GM08714 (cell line): Measurements from ENCODE around the gene DKKL1.

ENCODE experiments used
- H3K4me3 ChIP-seq: fragments of 200-500 bp; sonication (Bioruptor generic); 2 replicates; pipeline ENCODE4 v1.5.1; 2014; ENCODE audit warnings: mild to moderate bottlenecking, low read length, inconsistent platforms
- ZNF274 ChIP-seq: IDR thresholded peaks from 2 replicates; pipeline ENCODE4 v1.6.1; 2012; ENCODE audit warnings: mild to moderate bottlenecking, low read depth, low read length

Gene DKKL1

DNA sequence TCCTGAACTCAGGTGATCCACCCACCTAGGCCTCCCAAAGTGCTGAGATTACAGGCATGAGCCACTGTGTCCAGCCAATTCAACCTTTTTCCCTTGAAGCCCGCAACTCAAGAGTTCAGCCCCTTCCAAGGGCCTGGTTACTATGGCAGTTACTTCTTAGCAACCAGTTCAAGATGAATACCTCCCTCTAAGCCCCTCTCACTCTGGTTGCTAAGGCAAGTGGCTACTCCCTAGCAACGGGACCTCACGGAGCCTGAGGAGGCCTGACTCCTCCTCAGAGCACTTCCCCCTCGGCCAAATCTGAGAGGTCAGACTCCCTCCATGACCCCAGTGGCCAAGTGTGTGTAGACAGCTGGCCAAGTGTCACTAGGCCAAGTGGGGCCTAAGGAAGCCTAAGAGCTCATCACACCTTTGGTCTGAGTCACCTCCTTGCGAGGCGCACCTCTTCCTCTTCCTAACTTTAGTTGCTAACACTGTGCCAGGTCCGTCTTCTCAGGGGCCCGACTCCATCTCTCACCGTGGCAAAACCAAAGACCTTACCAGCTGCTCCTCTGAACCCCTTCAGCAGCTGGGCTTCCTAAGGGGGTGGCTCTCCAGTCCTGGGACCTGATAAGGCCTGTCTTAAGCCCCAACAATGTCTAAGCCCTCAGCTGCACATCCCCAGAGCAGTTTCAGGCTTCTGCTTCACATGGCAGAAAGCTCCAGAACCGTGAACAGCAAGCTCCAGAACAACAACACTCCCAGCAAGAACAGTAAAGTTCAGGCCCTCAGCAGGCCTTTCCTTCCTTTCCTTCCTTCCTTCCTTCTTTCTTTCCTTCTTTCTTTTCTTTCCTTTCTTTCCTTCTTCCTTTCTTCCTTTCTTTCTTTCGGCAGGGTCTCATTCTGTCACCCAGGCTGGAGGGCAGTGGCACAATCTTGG, 18.9 kb upstream of the DKKL1 start:
- H3K4me3 ChIP-seq: no peak overlapping the region
- TF ChIP-seq ZNF274: no peak

DNA sequence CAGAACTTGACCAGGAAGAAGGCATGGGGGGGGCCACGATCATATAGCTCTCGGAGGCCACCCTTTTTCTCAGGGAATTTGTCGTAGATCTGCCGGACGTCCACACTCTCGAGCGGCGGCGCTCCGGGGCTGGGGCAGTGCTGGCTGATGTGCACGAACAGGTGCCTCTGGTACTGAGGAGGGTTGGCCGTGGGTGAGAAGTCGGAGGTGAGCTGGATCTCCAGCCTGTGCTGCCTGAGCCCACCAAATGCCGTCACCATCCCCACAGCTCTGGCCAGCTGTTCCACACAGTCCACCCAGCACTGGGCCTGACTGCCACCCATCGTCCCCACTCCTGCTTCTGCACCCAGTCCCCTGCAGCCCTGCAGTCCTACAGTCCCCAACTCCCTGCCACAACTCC, 16.5 kb upstream of the DKKL1 start:
- no peak overlapping the region for H3K4me3 ChIP-seq
- TF ChIP-seq ZNF274: no peak

DNA sequence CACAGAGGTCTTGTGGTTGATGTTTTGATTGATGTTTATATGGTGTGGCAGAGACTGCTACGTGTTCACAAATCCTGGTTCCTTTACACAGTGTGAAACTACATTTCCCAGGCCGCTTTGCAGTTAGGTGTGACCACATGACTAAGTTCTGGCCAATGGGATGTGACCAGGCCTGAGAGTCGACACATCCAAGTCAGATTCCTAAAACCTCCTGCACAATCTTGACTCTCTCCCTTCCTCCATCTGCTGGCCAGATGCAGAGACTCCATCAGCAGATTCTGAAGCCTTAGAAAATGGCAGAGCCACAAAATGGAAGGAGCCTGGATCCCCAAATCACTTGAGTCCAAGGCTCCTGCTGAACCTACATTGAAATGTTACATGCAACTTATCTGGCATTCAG, 15.8 kb upstream of the DKKL1 start:
- TF ChIP-seq ZNF274: no peak

DNA sequence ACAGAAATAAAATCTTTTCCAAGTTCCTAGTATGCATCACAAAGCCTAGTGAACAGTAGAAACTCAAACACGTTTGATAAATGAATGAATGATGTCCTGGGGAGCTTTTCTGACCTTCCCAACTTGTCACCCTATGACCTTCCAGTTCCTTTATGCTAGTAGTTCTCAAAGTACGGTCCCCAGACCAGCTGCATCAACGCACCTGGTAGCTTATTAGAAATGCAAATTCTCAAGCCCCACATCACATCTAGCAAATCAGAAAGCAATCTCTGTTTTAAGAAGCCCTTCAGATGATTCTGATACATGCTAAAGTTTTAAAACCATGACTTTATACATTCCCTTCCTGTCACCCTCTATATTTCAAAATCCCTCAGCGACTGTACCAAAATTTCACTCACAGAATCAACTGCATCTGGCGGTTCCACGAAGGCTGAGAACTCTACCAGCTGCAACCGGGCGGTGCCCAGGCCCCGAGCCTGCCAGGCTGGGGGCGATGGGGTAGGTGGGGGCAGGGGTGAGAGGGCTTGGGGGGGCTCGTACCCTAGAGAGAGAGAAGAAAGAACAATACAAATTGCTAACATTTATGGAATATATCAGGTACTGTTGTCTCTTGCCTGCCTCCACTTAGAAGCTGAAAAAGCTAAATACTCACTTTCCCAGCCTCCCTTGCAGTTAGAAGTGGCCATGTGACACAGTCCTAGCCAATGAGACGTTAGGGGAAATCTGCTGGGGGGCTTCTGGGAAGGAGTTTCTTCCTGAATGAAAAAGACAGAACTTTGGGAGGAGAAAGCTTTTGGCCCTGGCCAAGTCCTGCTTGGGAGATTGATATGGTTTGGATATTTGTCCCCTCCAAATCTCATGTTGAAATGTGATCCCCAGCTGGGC, 15.1 kb upstream of the DKKL1 start:
- no peak for TF ChIP-seq ZNF274
- H3K4me3 ChIP-seq: no peak overlapping the region

More for the DNA sequence above, 15.8 kb upstream of the DKKL1 start:
- no peak overlapping the region for H3K4me3 ChIP-seq

DNA sequence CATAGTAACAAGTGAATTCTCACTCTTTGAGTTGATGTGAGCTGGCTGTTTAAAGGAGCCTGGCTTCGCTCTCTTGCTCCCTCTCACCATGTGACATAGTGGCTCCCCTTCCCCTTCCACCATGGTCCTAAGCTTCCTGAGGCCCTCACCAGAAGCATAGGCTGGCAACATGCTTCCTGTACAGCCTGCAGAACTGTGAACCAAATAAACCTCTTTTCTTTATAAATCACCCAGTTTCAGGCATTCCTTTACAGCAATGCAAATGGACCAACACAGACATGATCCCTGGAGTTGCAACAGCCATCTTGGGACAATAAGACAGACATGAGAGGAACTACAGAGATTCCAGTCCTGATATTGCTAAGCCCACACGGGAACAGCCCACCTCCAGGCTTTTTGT, 14.1 kb upstream of the DKKL1 start:
- H3K4me3 ChIP-seq: no peak overlapping the region

DNA sequence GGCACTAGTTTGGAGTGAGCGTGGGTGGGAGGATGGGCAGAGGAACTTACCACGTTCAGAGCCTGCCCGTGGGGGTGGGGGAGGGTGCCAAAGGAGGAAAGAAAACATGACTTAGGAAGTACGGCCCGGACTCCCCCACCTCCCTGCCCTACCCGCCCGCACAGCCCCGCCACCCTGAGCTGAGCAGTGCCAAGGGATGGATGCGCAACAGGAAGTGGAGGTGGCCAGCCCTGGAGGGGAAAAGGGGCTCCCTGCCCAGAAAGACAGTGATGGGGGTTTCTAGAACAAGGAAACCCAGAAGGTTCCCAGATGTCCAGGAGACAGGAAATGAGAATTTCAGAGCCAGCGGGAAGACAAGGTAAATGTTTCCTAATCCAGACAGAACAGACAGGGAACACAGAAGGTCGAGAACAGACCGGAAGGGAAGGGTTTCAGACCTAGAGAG, 7.7 kb upstream of the DKKL1 start:
- H3K4me3 ChIP-seq: no peak overlapping the region
- TF ChIP-seq ZNF274: no peak

More for the DNA sequence above, 14.1 kb upstream of the DKKL1 start:
- TF ChIP-seq ZNF274: no peak

DNA sequence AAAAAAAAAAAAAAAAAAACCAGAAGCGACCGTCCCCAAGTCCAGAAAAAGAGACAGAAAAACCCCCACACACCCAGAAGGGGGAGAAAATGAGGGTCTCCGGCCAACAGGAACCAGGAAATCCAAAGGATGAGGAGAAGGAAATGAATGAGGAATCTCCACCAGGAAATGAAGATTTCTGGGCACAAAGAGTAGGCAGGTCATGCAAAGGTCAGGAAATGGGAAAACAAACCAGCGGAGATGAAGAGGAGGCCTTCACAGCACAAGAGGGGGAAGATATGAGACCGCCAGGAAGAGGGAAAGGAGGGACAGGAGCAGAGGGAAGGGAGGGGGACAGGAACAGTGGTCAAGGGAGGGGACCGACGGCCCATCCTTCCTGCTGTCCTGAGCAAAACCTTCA, 7.3 kb upstream of the DKKL1 start:
- no peak for TF ChIP-seq ZNF274
- H3K4me3 ChIP-seq: no peak overlapping the region

DNA sequence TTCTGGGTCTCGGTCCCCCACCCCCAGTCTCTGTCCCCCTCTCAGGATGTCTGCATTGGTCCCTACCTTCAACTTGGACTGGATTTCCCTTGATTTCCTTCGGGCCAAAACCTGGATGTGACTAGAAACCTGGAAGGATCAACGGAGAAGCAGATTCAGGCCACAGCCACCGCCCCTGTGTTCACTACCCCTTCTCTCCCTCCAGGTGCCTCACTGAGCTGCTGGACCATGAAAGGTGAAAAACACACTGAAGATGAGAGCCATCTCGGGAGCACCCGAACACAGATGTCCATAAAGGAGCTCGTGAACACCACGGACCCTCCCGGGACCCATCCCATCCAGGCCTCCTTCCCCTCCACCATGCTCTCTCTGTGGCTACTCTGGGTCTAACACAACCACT, 6.5 kb upstream of the DKKL1 start:
- TF ChIP-seq ZNF274: no peak
- H3K4me3 ChIP-seq: no peak overlapping the region

DNA sequence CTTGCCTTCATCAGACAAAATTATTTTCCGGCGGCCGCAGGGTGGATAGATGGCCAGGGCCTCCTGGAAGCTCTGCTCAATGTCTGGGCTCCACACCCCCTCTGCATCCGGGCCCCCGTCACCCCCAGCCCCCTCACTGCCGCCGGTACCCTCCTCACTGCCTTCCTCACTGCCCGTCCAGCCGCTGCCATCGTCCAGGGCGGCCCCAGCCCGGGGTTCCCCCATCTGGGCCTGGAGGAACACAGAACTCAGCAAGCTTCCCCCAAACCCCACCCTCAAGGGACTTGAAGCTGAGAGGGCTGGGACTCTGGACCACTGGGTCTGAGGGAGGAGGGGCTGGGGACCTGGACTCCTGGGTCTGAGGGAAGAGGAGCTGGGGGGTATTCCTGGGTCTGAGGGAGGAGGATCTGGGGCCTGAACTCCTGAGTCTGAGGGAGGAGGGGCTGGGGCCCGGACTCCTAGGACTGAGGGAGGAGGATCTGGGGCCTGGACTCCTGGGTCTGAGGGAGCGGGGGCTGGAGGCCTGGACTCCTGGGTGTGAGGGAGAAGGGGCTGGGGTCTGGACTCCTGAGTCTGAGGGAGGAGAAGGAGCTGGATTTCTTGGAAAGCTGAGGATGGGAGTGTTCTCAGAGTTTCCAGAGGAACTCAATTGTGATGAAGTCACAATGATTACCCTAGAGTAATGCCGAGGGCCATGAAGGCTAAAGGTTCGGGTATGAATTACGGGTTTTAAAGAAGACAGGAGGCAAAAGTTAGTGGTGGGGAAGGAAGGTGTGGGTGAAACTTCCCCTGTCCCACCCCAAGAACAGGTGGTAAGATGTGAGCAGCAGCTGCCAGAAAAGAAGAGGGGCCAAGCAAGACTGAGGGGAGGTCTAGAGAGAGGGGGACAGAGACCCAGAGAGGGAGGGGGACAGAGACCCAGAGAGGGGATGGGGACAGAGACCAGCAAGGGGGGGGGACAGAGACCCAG, 3.5 kb upstream of the DKKL1 start:
- no peak for TF ChIP-seq ZNF274
- H3K4me3 ChIP-seq: no peak overlapping the region

DNA sequence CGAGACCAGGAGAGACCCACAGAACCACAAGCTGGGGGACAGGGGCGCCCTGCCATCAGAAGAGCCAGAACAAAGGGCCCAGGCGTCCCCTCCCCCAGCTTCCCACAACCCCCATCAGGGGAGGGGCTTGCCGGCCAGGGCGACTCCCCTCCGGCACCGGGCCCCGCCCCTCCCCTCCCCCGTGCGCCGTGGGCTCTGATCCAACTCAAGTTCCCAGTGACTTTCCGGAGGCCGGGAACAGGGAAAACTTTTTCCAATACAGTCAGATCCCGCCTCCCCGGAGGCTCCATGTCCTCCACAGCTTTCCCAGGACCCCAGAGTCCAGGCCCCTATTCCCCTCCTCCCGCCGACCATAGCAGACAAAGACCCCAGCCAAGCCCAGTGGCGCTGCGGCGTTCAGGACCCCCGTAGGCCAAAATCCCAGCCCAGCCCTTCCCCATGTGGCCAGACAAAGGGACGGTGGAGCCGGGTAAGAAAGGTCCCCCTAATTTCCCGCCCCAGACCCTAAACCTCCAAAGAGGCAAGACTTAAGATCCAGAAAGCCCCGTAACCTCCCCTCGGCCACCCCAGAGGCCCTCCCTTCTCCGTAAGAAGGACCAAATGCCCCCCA, 2.1 kb upstream of the DKKL1 start:
- peak overlapping the region; percentile 11; the same call in 1 of the 2 replicates for H3K4me3 ChIP-seq
- no peak for TF ChIP-seq ZNF274

DNA sequence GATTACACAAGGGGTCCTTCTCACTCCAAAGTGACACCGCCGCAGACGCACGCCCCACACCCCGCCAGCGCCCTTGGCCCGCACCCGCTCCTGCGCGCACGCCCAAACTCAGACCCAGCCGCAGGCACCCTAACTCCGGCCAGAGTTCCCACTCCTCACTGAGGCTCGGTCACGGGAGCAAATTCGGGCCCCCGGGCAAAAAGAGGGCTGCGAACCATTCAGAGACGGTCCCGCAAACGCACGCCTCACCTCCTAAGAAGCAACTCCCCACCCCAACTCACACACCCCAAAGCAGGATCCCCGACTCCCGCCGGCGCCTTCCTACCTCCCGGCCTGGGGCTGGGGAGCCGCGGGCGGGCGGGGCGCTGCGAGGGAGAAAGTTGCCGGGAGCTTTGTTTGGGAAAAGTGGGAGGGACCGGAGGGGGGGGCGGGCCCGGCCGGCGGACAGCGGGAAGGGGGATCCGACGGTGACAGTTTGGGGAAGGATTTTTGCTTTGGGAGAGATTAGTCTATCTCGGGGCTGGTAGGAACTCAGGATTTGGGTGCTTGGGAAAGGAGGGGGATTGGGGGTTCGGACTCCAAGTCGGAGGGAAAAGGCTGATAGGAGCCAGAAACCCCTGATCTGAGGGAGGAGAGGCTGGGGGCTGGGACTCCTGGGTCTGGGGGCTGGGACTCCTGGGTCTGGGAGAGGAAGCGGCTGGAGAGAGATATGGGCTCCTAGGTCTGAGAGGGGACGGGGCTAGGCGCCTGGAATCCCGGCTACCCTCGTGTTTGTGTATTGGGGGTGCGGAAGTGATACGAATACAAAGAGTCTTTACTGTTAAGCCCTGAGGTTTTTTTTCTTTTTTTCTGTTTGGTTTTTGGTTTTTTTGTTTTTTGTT, 1.4 kb upstream of the DKKL1 start, which contains the start of gene TEAD2:
TSS of gene TEAD2 (minus strand) at position 369 of the 881 bp plus-strand sequence. CDS start 2,341 bp downstream, outside the sequence.
- no peak for TF ChIP-seq ZNF274
- peak within 1 kb of the TSS; percentile 11; the same call in 1 of the 2 replicates for H3K4me3 ChIP-seq

DNA sequence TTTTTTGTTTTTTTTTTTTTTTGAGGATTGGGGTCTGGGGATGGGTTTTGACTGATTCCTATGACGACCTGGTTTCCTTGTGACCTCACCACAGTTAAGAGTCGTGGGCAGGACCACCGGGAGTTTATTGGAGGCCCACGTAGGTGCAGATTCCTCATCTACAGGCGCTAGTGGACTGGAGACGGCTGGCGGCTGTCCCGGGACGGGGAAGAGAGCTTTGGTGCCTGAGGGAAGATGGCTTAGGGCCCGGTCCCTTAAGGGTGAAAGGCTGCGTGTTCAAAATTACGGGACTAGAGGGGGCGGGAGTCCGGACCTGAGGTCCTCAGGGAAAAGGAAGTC, 779 bp upstream of the DKKL1 start:
- no peak for TF ChIP-seq ZNF274
- no peak overlapping the region for H3K4me3 ChIP-seq
